GM23248 (cell line): ENCODE data around the gene PLEKHA4.
"Not testable (repeated sequence)": the region's sequence is repeated elsewhere in the genome, so short reads cannot be mapped to it uniquely, and the experiment has no call there.

Experiments used
- EZH2 ChIP-seq: fragments of 200-600 bp; sonication (generic); IDR thresholded peaks from 2 replicates; pipeline ENCODE4 v1.6.1; 2018; ENCODE audit warnings: antibody characterized with exemption, mild to moderate bottlenecking; ENCODE audit not compliant: insufficient read depth, poor library complexity, severe bottlenecking
- EZH2phosphoT487 ChIP-seq: fragments of 200-600 bp; sonication (generic); IDR thresholded peaks from 2 replicates; pipeline ENCODE4 v1.6.1; 2018; ENCODE audit warnings: antibody characterized with exemption, moderate library complexity, mild to moderate bottlenecking, low read depth; ENCODE audit not compliant: insufficient read depth

DNA sequence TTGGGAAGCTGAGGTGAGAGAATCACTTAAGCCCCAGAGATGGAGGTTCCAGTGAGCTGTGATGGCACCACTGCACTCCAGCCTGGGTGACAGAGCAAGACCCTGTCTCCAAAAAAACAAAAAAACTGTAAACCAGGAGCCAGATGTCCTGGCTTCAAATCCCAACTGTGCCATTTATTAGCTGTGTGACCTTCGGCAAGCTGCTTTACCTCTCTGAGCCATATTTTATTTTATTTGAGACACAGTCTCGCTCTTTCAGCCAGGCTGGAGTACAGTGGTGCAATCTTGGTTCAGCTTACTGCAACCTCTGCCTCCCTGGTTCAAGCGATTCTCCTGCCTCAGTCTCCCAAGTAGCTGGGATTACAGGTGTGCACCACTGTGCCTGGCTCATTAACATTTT is 21.8 kb downstream of the PLEKHA4 start:
- not testable (repeated sequence) for TF ChIP-seq EZH2, EZH2phosphoT487
